ENCODE measurements around the gene VPS37C. TPM values are rescaled to one million over a fixed set of nuclear protein-coding genes. Genes with fewer than 3 reads are reported as not detected.
"Not testable (repeated sequence)": the region's sequence is repeated elsewhere in the genome, so short reads cannot be mapped to it uniquely, and the experiment has no call there.

Gene VPS37C
- total RNA-seq (2014; rRNA removed; shearing (Covaris generic)) = 13.4 and 18.7 TPM in 2 replicates
- polyA plus RNA-seq (2016; fragmentation: Nextera tagmentation; extraction: Ambion mirVana) = 12.1 and 13.1 TPM in 2 replicates

DNA sequence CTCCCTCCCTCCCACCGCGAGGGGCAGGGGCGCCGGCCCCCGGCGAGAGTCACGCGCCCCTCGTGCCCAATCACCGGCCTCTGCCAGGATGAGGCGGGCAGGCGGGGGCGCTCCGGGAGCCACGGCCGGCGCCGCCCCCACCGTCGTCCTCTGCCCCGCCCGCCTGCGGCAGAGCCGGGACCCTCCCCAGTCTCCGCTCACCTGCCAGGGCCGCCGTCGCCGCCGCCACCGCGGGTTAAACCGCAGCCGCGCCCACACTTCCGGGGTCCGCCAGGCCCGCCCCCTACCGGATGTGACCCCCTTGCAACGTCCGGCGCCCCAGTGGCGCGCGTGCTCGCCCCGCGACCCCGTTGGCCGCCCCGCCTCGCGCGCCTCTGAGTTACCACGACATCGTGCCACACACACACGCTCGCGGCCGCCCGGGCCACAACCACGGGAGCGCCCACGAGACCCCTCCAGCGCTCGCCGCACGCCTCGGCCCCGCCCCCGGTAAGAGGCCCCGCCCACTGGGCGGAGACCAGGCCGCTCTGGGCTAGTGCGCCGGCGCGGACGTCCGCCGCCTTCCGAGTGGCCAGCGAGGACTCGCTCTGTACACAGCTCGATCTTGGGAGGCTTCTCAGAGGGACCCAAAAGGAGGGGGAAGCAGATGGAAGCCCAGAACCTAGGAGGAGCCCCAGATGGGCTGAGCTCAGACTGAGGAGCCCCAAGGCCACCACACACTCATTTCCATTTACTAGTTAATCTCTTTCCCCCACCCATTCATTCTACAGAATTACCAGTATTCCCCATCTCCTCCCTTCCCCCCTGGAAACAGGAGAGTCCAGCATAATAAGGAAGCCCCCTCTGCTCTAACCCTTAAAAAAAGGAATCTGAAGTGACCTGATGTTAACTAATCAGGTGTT, at the start of gene VPS37C:
VPS37C (minus strand) TSS at position 237 of the 902 bp plus-strand sequence. CDS start 22,597 bp downstream, outside the sequence.
- in situ Hi-C loops (cut with MboI) = no loop called here
- no peaks in the 10 kb centered on the region for H3K36me3 ChIP-seq (ENCODE audit: low read depth)
- peaks cover 28% of the 10 kb centered on the region for H3K4me1 ChIP-seq (ENCODE audit: insufficient read depth)
- H3K4me2 ChIP-seq (ENCODE audit: unreplicated experiment) = peak within 1 kb of the TSS; percentile 95
- peaks cover 24% of the 10 kb centered on the region for H3K79me2 ChIP-seq (ENCODE audit: insufficient read depth)
- no peaks in the 10 kb centered on the region for H3K27me3 ChIP-seq (replicated peaks; ENCODE audit: insufficient read depth)
- peak within 1 kb of the TSS; percentile 91 for H2AFZ ChIP-seq
- no peaks in the 10 kb centered on the region for H3K9me3 ChIP-seq (ENCODE audit: low read depth)
- no peaks in the 10 kb centered on the region for H4K20me1 ChIP-seq (ENCODE audit: insufficient read depth)
- H3K27ac ChIP-seq = peak within 1 kb of the TSS; percentile 85
- H3K9me2 ChIP-seq (ENCODE audit: insufficient read depth) = no peaks in the 10 kb centered on the region
- H3F3A ChIP-seq (ENCODE audit: insufficient read depth) = peaks cover 19% of the 10 kb centered on the region
- 1 to 2% methylated on average over 11 to 67 of the region's 85 CpGs for WGBS, 2 experiments (ENCODE audit: low coverage in 1 of 2, low lambda C conversion rate in 2 of 2, missing lambda C conversion rate in 2 of 2)
- DNase-seq = peak; percentile 94
- H3K4me3 ChIP-seq = peak within 1 kb of the TSS; percentile 83
- TF ChIP-seq EZH2 (IDR thresholded peaks at IDR 0.05; ENCODE audit: insufficient read depth, poor library complexity, severe bottlenecking) (no peak), EZH2phosphoT487 (IDR thresholded peaks at IDR 0.05; ENCODE audit: insufficient read depth, low read depth) (no peak)
- peak within 1 kb of the TSS; percentile 87 for H3K9ac ChIP-seq

DNA sequence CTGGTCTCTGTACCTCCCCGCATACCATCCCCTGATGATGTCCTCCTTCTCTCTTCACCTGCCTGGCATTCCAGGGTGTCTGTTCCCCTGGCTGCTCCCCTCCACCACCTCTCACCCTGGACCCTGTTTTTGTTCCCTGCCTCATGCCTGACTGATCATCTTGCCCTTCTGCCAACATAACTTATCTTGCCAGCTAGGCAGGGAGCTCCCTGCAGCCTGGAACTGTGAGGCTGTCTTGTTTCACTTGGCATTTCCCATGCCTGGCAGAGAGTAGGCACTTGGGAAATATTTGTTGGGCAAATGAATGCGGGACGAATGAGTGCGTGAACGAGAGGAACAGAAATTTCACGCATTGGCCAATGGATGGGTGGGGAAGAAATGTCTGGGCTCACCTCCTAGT, 49.4 kb upstream of the VPS37C start:
- H3F3A ChIP-seq (ENCODE audit: insufficient read depth); H4K20me1 ChIP-seq (ENCODE audit: insufficient read depth); H3K9ac ChIP-seq; H3K9me2 ChIP-seq (ENCODE audit: insufficient read depth); H3K27ac ChIP-seq; H3K27me3 ChIP-seq (replicated peaks; ENCODE audit: insufficient read depth); H3K4me3 ChIP-seq; in situ Hi-C loops (cut with MboI); H3K4me2 ChIP-seq (ENCODE audit: unreplicated experiment); H3K36me3 ChIP-seq (ENCODE audit: low read depth); H3K9me3 ChIP-seq (ENCODE audit: low read depth); DNase-seq; H3K4me1 ChIP-seq (ENCODE audit: insufficient read depth); H3K79me2 ChIP-seq (ENCODE audit: insufficient read depth); H2AFZ ChIP-seq: not testable (repeated sequence)
- no CpG with 5 or more reads among the region's 6 CpGs for WGBS, 2 experiments (ENCODE audit: low coverage in 1 of 2, low lambda C conversion rate in 2 of 2, missing lambda C conversion rate in 2 of 2)

DNA sequence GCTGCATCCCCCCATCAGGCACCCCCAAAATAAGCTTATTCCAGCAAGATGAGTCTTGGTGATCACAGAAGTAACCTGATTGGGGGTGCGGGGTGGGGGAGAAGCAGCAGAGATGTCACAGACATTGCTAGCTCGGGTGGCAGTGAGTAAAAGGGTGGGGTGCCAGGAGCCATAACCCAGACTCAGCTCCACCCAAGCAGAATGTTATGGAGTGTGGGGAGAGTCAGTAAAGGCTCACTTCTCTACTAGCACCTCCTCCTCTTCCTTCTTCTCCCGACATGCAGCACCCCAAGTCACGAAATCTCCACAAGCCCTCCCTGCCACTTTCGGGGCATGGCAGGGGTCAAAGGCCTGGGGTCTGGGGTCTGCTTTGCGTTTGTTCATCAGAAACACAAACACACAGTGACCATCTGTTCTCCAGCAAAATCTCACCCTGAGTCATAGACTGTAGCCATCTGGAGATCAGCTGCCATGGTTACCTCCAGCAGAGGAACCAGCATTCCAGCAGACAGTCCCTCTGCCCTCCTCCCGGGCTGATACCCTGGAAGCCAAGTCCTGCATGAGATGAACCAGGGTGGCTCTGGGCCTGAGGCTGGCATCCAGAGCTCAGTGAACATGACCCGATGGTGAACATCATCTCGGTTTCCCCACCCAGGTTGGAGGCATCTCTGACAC, 46.5 kb upstream of the VPS37C start:
- no CpG with 5 or more reads among the region's 9 CpGs for WGBS, 2 experiments (ENCODE audit: low coverage in 1 of 2, low lambda C conversion rate in 2 of 2, missing lambda C conversion rate in 2 of 2)

DNA sequence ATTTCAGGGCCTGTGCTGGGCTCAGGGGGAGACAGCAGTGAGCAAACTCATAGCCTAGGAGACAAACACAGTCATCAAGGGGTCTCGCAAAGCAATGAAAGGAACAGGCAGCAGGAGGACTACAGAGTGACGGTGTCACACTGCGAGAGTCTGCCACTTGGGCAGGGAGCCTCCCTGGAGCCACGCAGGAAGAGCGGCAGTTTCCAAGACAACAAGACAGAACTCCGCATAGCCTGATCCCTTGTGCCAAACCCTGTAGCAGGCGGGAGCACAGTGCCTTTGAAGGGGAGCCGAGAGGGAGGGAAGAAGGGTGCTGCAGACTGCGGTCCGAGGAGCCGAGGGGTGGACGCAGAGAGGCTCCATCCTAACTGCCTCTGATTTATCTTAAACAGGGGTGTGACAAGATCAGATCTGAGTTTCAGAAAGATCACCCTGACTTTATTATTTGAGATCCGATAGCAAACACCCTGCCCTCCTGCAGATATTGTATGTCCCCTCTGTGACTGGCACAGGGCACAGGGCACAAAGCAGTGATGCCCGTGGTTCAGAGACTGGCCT, 43.4 kb upstream of the VPS37C start:
- H3K36me3 ChIP-seq (ENCODE audit: low read depth); in situ Hi-C loops (cut with MboI); H3K9me2 ChIP-seq (ENCODE audit: insufficient read depth); H3K79me2 ChIP-seq (ENCODE audit: insufficient read depth); H3K4me1 ChIP-seq (ENCODE audit: insufficient read depth); H3K27ac ChIP-seq; H3F3A ChIP-seq (ENCODE audit: insufficient read depth); DNase-seq; H3K9ac ChIP-seq; H3K4me3 ChIP-seq; H2AFZ ChIP-seq; H3K4me2 ChIP-seq (ENCODE audit: unreplicated experiment); H3K9me3 ChIP-seq (ENCODE audit: low read depth); H4K20me1 ChIP-seq (ENCODE audit: insufficient read depth): not testable (repeated sequence)
- 12 to 16% methylated on average over 14 of the region's 14 CpGs for WGBS, 2 experiments (ENCODE audit: low coverage in 1 of 2, low lambda C conversion rate in 2 of 2, missing lambda C conversion rate in 2 of 2)
- H3K27me3 ChIP-seq (replicated peaks; ENCODE audit: insufficient read depth) = peaks cover 15% of the 10 kb centered on the region

More for the DNA sequence above, 46.5 kb upstream of the VPS37C start:
- H3K9ac ChIP-seq; H3K27me3 ChIP-seq (replicated peaks; ENCODE audit: insufficient read depth); in situ Hi-C loops (cut with MboI); H3K27ac ChIP-seq; H3K4me1 ChIP-seq (ENCODE audit: insufficient read depth); DNase-seq; H3K4me2 ChIP-seq (ENCODE audit: unreplicated experiment); H3K4me3 ChIP-seq; H2AFZ ChIP-seq; H3K9me3 ChIP-seq (ENCODE audit: low read depth); H3K36me3 ChIP-seq (ENCODE audit: low read depth); H4K20me1 ChIP-seq (ENCODE audit: insufficient read depth); H3K79me2 ChIP-seq (ENCODE audit: insufficient read depth); H3F3A ChIP-seq (ENCODE audit: insufficient read depth); H3K9me2 ChIP-seq (ENCODE audit: insufficient read depth): not testable (repeated sequence)

DNA sequence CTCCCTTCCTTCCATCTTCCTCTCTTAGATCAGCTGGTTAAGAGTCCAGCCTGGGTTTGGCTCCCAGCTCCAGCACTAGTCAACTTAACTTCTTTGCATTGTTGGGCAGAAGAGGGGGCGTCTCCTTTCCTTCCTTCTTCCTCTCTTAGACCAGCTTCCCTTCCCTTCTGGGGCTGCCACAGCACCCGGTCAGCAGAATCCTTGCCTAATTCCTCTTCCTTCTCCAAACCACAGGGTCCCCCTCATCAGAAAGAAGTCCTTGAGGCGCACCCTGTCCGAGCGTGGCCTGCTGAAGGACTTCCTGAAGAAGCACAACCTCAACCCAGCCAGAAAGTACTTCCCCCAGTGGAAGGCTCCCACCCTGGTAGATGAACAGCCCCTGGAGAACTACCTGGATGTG, 42.6 kb upstream of the VPS37C start:
- DNase-seq; H3K4me2 ChIP-seq (ENCODE audit: unreplicated experiment); H2AFZ ChIP-seq; H3K79me2 ChIP-seq (ENCODE audit: insufficient read depth); H3K9me3 ChIP-seq (ENCODE audit: low read depth); H3K27ac ChIP-seq; H3K4me1 ChIP-seq (ENCODE audit: insufficient read depth); H3F3A ChIP-seq (ENCODE audit: insufficient read depth); H3K36me3 ChIP-seq (ENCODE audit: low read depth); H3K4me3 ChIP-seq; H3K9ac ChIP-seq; in situ Hi-C loops (cut with MboI); H3K9me2 ChIP-seq (ENCODE audit: insufficient read depth); H4K20me1 ChIP-seq (ENCODE audit: insufficient read depth): not testable (repeated sequence)
- peaks cover 15% of the 10 kb centered on the region for H3K27me3 ChIP-seq (replicated peaks; ENCODE audit: insufficient read depth)
- no CpG with 5 or more reads among the region's 5 CpGs for WGBS, 2 experiments (ENCODE audit: low coverage in 1 of 2, low lambda C conversion rate in 2 of 2, missing lambda C conversion rate in 2 of 2)

DNA sequence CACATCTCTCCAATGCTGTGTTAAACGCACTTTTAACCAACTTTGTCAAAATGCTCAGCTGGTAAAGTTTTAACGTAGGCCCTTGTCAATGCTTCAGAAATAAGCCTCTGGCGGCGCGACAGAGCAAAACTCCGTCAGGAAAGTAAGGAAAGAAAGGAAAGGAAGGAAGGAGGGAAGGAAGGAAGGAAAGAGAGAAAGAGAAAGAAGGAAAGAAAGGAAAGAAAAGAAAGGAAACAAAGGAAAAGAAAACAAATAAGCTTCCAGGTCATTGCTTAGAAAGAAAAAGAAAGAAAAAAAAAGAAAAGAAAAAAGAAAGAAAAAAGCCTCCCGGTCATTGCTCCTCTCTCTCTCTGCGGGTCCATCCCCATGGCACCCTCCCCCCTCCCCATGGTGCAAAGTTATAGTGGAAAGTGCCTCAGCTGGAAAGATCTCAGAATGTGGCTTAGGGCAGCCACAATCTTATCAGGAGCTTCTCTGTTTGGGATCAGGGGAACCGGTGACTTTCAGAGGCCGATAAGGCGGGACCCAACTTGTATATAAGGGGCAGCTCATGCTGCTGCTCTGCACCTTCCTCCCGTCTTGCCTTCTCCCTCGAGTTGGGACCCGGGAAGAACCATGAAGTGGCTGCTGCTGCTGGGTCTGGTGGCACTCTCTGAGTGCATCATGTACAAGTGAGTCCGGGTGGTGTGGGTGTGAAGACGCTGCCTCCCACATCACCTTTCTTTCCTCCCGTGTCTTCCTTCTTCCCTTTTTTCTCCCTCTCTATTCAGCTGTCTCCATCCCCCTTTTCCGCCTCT, 41.9 kb upstream of the VPS37C start, which contains the start of gene PGA3:
PGA3 (plus strand) TSS at position 566 of the 797 bp plus-strand sequence; CDS start at position 616, 50 bp downstream.
- H4K20me1 ChIP-seq (ENCODE audit: insufficient read depth); DNase-seq; H3K36me3 ChIP-seq (ENCODE audit: low read depth); H3K4me1 ChIP-seq (ENCODE audit: insufficient read depth); H3K27ac ChIP-seq; H3K9ac ChIP-seq; H3F3A ChIP-seq (ENCODE audit: insufficient read depth); H3K4me3 ChIP-seq; H3K79me2 ChIP-seq (ENCODE audit: insufficient read depth); in situ Hi-C loops (cut with MboI); H3K9me2 ChIP-seq (ENCODE audit: insufficient read depth); H3K9me3 ChIP-seq (ENCODE audit: low read depth); H2AFZ ChIP-seq; H3K4me2 ChIP-seq (ENCODE audit: unreplicated experiment): not testable (repeated sequence)
- 58 to 66% methylated on average over 17 to 18 of the region's 18 CpGs for WGBS, 2 experiments (ENCODE audit: low coverage in 1 of 2, low lambda C conversion rate in 2 of 2, missing lambda C conversion rate in 2 of 2)
- peaks cover 15% of the 10 kb centered on the region for H3K27me3 ChIP-seq (replicated peaks; ENCODE audit: insufficient read depth)
